ENCODE data around the gene KRTAP10-12. TPM values are rescaled to one million over a fixed set of nuclear protein-coding genes. Genes with fewer than 3 reads are reported as not detected.

Gene KRTAP10-12
- polyA plus RNA-seq, 2 of the 4 experiments (the other 2 are of a cell fraction) = not detected

GRCh38 chr21:44737706-44738354, 40.9 kb downstream of the KRTAP10-12 start:
- ATAC-seq (no peak), FAIRE-seq (no peak), DNase-seq (ENCODE audit: low read depth in 1 of 2, low spot score in 1 of 2) (no peak)
- Histone ChIP-seq H3K4me2 (no peak overlapping the region), H3K4me1 (peaks cover 12% of the 10 kb centered on the region), H3K4me3 (no peak overlapping the region), H3K27ac (no peak overlapping the region), H3K9me3 (no peaks in the 10 kb centered on the region)
- ChIA-PET POLR2A (no interaction called here), CTCF (interaction anchor here (2.5 kb wide), 1 partner anchor 227 kb away, joined by 6 read pairs; no protein-coding TSS in a partner anchor)
- 83% methylated on average over 3 of the region's 3 CpGs for whole genome bisulfite sequencing (ENCODE audit: missing lambda C conversion rate)
- TF ChIP-seq NR3C1 (IDR thresholded peaks at IDR 0.05) (no peak), SMC3 (IDR thresholded peaks at IDR 0.05) (no peak), E2F6 (IDR thresholded peaks at IDR 0.05; ENCODE audit: borderline replicate concordance, low read depth) (no peak), TFCP2L1 (CRISPR knock-in tag; IDR thresholded peaks at IDR 0.05) (no peak), CBX2 (IDR thresholded peaks at IDR 0.05; ENCODE audit: borderline replicate concordance, low read depth) (no peak), ZNF302 (CRISPR knock-in tag; IDR thresholded peaks at IDR 0.05) (no peak), PBX3 (IDR thresholded peaks at IDR 0.05) (no peak), MAX (IDR thresholded peaks at IDR 0.05) (no peak), HOXB13 (CRISPR knock-in tag; IDR thresholded peaks at IDR 0.05; ENCODE audit: low read depth) (no peak), MAFK (IDR thresholded peaks at IDR 0.05; ENCODE audit: partially characterized antibody) (no peak), EP300 (IDR thresholded peaks at IDR 0.05) (no peak), BHLHE40 (IDR thresholded peaks at IDR 0.05; ENCODE audit: low read depth, low read length) (no peak), MAZ (IDR thresholded peaks at IDR 0.05; ENCODE audit: borderline replicate concordance, low read depth, low read length) (no peak)

DNA sequence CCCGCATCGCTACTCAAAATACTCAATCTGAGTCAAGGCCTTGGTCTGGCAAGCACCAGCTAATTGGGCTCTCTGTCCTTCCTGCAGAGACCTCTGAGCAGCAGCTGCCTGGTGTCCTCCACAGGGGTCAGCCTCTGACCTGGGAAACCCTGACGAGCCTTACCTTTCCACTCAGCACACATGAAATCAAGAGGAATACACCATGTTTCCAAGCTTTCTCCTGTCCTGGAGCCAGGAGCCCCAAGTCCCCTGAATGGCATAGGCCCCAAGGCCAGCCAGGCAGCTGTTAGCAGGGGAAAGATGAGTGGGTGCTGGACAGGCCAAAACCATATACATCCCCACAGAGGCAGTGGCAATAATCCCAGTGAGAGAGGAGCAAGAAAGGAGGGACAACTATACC, 41.6 kb downstream of the KRTAP10-12 start:
- H3K9me3 ChIP-seq = no peaks in the 10 kb centered on the region
- H3K27ac ChIP-seq = no peak overlapping the region
- FAIRE-seq (no peak), DNase-seq (ENCODE audit: low read depth in 1 of 2, low spot score in 1 of 2) (no peak), ATAC-seq (no peak)
- WGBS (ENCODE audit: missing lambda C conversion rate) = 96% methylated on average over 3 of the region's 3 CpGs
- no peak overlapping the region for H3K4me3 ChIP-seq
- no peak for TF ChIP-seq ZC3H11A (IDR thresholded peaks at IDR 0.05)
- TF ChIP-seq EHMT2 (IDR thresholded peaks at IDR 0.05; ENCODE audit: low read depth) = no peak
- TF ChIP-seq TP53 (CRISPR knock-in tag; IDR thresholded peaks at IDR 0.05) = no peak
- no peak for TF ChIP-seq FOSL2 (IDR thresholded peaks at IDR 0.05)
- TF ChIP-seq FOSL2 (CRISPR knock-in tag; IDR thresholded peaks at IDR 0.05) = no peak
- TF ChIP-seq, protein P1, sequence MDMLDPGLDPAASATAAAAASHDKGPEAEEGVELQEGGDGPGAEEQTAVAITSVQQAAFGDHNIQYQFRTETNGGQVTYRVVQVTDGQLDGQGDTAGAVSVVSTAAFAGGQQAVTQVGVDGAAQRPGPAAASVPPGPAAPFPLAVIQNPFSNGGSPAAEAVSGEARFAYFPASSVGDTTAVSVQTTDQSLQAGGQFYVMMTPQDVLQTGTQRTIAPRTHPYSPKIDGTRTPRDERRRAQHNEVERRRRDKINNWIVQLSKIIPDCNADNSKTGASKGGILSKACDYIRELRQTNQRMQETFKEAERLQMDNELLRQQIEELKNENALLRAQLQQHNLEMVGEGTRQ (IDR thresholded peaks at IDR 0.05) = no peak
- no peak for TF ChIP-seq CTCF (IDR thresholded peaks at IDR 0.05)
- TF ChIP-seq, protein P2, sequence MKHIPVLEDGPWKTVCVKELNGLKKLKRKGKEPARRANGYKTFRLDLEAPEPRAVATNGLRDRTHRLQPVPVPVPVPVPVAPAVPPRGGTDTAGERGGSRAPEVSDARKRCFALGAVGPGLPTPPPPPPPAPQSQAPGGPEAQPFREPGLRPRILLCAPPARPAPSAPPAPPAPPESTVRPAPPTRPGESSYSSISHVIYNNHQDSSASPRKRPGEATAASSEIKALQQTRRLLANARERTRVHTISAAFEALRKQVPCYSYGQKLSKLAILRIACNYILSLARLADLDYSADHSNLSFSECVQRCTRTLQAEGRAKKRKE (CRISPR knock-in tag; IDR thresholded peaks at IDR 0.05; ENCODE audit: low read depth) = no peak
- TF ChIP-seq NFE2L2 (conservative IDR thresholded peaks at IDR 0.05; ENCODE audit: low read length) = no peak
- no peak for TF ChIP-seq RCOR1 (IDR thresholded peaks at IDR 0.05; ENCODE audit: low read depth, low read length)
- TF ChIP-seq HOXA7 (CRISPR knock-in tag; IDR thresholded peaks at IDR 0.05) = no peak
- no peak for TF ChIP-seq SMC3 (IDR thresholded peaks at IDR 0.05)
- no peak for TF ChIP-seq CHD2 (IDR thresholded peaks at IDR 0.05; ENCODE audit: low read length, partially characterized antibody)
- no peak for TF ChIP-seq BCL3 (IDR thresholded peaks at IDR 0.05)
- no peak for TF ChIP-seq GATA3 (IDR thresholded peaks at IDR 0.05; ENCODE audit: borderline replicate concordance)
- TF ChIP-seq EHF (CRISPR knock-in tag; IDR thresholded peaks at IDR 0.05) = no peak
- CTCF ChIA-PET = interaction anchor here (1.1 to 2.5 kb wide), 2 partner anchors 195 to 228 kb away, joined by 4 to 6 read pairs; no protein-coding TSS in a partner anchor
- H3K4me1 ChIP-seq = peaks cover 12% of the 10 kb centered on the region
- POLR2A ChIA-PET = no interaction called here
- H3K4me2 ChIP-seq = no peak overlapping the region
